ENCODE measurements around the gene KIRREL3. TPM values are rescaled to one million over a fixed set of nuclear protein-coding genes. Genes with fewer than 3 reads are reported as not detected.

KIRREL3 gene
- total and polyA plus RNA-seq, 2 of the 8 experiments (the other 6 are each of a cell fraction or from before 2014, with no cell fraction given): 0.29 to 0.32 TPM

- Histone ChIP-seq H4K91ac (replicated peaks; ENCODE audit: insufficient read length, low read length) (no peak overlapping the region), H3K79me2 (ENCODE audit: control insufficient read depth in 1 of 2, insufficient read depth in 2 of 2, low read length in 2 of 2) (no peaks in the 10 kb centered on the region), H2AFZ (ENCODE audit: low read length) (no peak overlapping the region), H3K18ac (ENCODE audit: extremely low read depth, low read length) (no peak overlapping the region), H2BK15ac (ENCODE audit: low read length) (no peak overlapping the region), H3K36me3 (ENCODE audit: control insufficient read depth in 2 of 4, insufficient read depth in 4 of 4, low read length in 3 of 4) (no peaks in the 10 kb centered on the region), H3K23me2 (ENCODE audit: low read depth, low read length) (no peaks in the 10 kb centered on the region), H2AK5ac (ENCODE audit: low read depth, low read length) (no peak overlapping the region), H2BK120ac (replicated peaks; ENCODE audit: low read depth, low read length) (no peak overlapping the region), H4K8ac (ENCODE audit: extremely low read depth, insufficient read depth, low read length) (no peak overlapping the region), H3K9me3 (ENCODE audit: insufficient read depth in 2 of 2, low read depth in 1 of 2, low read length in 1 of 2) (no peaks in the 10 kb centered on the region), H3K27ac (ENCODE audit: low read depth, low read length) (no peak overlapping the region), H3K4me1 (replicated peaks in 1 of 4; ENCODE audit: control insufficient read depth in 3 of 4, insufficient read depth in 4 of 4, low read length in 3 of 4) (peaks cover 0 to 4% (median 0%) of the 10 kb centered on the region in 4 experiments; a peak in 1 of 7 replicates), H3K23ac (ENCODE audit: insufficient read length) (no peak overlapping the region), H2BK12ac (ENCODE audit: low read depth, low read length) (no peak overlapping the region), H3K4me3 (ENCODE audit: extremely low read depth in 1 of 4, insufficient read depth in 2 of 4, low read depth in 3 of 4, low read length in 4 of 4) (no peak overlapping the region), H3K27me3 (replicated peaks in 1 of 4; ENCODE audit: control insufficient read depth in 3 of 4, extremely low read depth in 1 of 4, insufficient read depth in 3 of 4, low read length in 3 of 4) (no peaks in the 10 kb centered on the region), H3K4me2 (ENCODE audit: insufficient read depth in 1 of 2, low read depth in 2 of 2, low read length in 2 of 2) (no peak overlapping the region), H2BK5ac (ENCODE audit: low read depth, low read length) (no peak overlapping the region), H4K5ac (ENCODE audit: insufficient read length, low read depth, low read length) (no peak overlapping the region), H2BK20ac (ENCODE audit: low read length) (no peak overlapping the region), H4K20me1 (replicated peaks in 1 of 2; ENCODE audit: control insufficient read depth in 1 of 2, insufficient read depth in 2 of 2, low read length in 2 of 2) (no peaks in the 10 kb centered on the region), H3K56ac (replicated peaks; ENCODE audit: insufficient read length, low read depth, low read length) (no peak overlapping the region), H3K14ac (ENCODE audit: insufficient read length) (no peak overlapping the region), H3K9ac (replicated peaks in 1 of 4; ENCODE audit: extremely low read depth in 1 of 4, low read depth in 3 of 4, low read length in 3 of 4) (no peak overlapping the region), H3K4ac (replicated peaks; ENCODE audit: insufficient read length, low read depth, low read length) (no peak overlapping the region), H3K79me1 (ENCODE audit: low read depth, low read length) (no peaks in the 10 kb centered on the region)
- DNase-seq (ENCODE audit: low read depth in 1 of 2, low spot score in 2 of 2) (no peak), FAIRE-seq (no peak)
- ChIA-PET CTCF (ENCODE audit: partially characterized antibody) (no interaction called here), POLR2A (ENCODE audit: partially characterized antibody) (no interaction called here)
- TF ChIP-seq FOSL1 (IDR thresholded peaks at IDR 0.05; ENCODE audit: insufficient read depth, low read depth, low read length) (no peak), TAF7 (optimal IDR thresholded peaks at IDR 0.05; ENCODE audit: borderline replicate concordance, low read depth, low read length) (no peak), SP2 (IDR thresholded peaks at IDR 0.05; ENCODE audit: low read length) (no peak), ATF3 (IDR thresholded peaks at IDR 0.05; ENCODE audit: insufficient read depth, low read depth, low read length) (no peak), ATF2 (IDR thresholded peaks at IDR 0.05; ENCODE audit: low read length) (no peak), NRF1 (IDR thresholded peaks at IDR 0.05; ENCODE audit: low read depth, low read length) (no peak), TBP (IDR thresholded peaks at IDR 0.05; ENCODE audit: low read depth, low read length) (no peak), YY1 (IDR thresholded peaks at IDR 0.05; ENCODE audit: low read depth, low read length) (no peak)
- 87% methylated on average over 9 of the region's 9 CpGs; no CpG with 5 or more reads in 1 of the 2 experiments for WGBS, 2 experiments (ENCODE audit: extremely low coverage in 1 of 2, insufficient coverage in 1 of 2, insufficient read length in 1 of 2, insufficient replicate concordance in 2 of 2, low coverage in 1 of 2, low lambda C conversion rate in 2 of 2, missing lambda C conversion rate in 1 of 2)
Observed at GRCh38 chr11:126917531-126918204, 82.9 kb downstream of the KIRREL3 start.

All from H1 (cell line).